ENCODE results near the gene CERS4.

GRCh38 chr19:8238251-8238650 lies 29.1 kb downstream of the CERS4 start:
- TF ChIP-seq POLR2A (IDR thresholded peaks at IDR 0.05; ENCODE audit: low read depth) (no peak), CTCF (IDR thresholded peaks at IDR 0.05) (no peak), POLR2AphosphoS5 (IDR thresholded peaks at IDR 0.05) (no peak), EP300 (IDR thresholded peaks at IDR 0.05) (no peak)

Data from esophagus muscularis mucosa (tissue), 4 donors.